ENCODE results near the gene MAP2. TPM values are rescaled to one million over a fixed set of nuclear protein-coding genes. Genes with fewer than 3 reads are reported as not detected.

The MAP2 gene
- total RNA-seq: under 1 TPM in 1 of 2 experiments, not detected in 1; 0.16 TPM

DNA sequence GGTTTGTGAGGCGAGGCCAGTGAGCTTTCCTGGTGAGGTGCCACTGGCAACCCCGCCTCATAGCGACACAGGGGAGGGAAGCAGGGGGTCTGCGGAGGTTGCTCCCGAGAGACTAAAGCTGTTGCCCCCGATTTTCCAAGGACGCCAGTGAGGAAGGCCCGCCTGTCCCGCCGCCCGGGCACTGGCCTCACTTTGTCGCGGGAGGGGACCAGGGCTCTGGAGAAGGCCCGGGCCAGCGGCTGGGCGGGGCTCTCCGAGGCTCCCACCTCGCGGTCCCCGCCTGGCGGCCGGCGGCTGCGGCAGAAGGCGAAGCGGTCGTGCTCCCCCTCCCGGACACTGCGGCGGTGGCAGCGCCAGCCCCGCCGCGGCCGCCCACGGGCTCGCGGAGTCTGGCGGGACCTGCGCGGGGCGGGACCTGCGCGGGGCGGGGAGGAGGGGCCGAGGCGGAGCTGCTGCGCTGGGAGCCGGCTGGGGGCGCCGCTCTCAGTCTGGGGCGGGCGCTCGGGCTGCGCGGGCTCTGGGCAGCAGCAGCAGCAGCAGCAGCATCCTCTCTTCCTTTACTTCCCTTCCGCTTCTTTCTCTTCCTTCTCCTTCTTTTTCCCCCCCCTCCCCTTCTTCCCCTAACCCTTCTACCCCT is at the start of gene MAP2:
TSS of gene MAP2 (plus strand) at position 486 of the 637 bp plus-strand sequence. CDS start 229,124 bp downstream, outside the sequence.
- peaks cover 10% of the 10 kb centered on the region for H3K4me1 Mint-ChIP-seq
- H3K27me3 Mint-ChIP-seq: peaks cover 27% of the 10 kb centered on the region
- CTCF ChIA-PET: interaction anchor here (1.1 to 2.0 kb wide), 3 partner anchors 11 to 1028 kb away, joined by 3 to 4 read pairs (median 3); no protein-coding TSS in a partner anchor
- peak; percentile 96 for ATAC-seq
- peak within 1 kb of the TSS; percentile 47 for H3K4me3 Mint-ChIP-seq
- peak; percentile 59 for DNase-seq
- H3K27ac Mint-ChIP-seq: no peak within 1 kb of the TSS
- no peaks in the 10 kb centered on the region for H3K36me3 Mint-ChIP-seq
- H3K9me3 Mint-ChIP-seq (ENCODE audit: low read depth): no peaks in the 10 kb centered on the region

DNA sequence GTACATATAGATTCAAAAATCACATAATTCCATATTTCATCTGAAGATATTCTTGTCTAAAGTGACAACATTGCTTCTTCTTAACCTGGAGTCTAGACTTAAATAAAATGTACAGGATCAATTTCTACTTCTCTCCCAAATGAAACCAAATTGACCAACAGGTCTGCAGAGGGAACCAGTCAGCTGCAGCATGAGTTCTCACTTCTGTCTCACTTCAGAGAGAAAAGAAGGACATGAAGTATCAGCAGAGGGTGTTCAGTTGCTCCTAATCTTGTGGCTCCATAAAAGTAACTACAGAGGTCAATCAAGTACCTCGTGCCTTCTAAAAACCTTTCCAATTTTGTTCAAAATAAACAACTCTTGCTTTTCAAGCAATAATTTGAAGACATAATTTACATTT is 47.2 kb upstream of the MAP2 start:
- no peak overlapping the region for H3K4me3 Mint-ChIP-seq
- DNase-seq (no peak), ATAC-seq (no peak)
- no peaks in the 10 kb centered on the region for H3K4me1 Mint-ChIP-seq
- H3K27ac Mint-ChIP-seq: no peak overlapping the region
- H3K9me3 Mint-ChIP-seq (ENCODE audit: low read depth): peaks cover 8% of the 10 kb centered on the region
- no peaks in the 10 kb centered on the region for H3K36me3 Mint-ChIP-seq
- CTCF ChIA-PET: no interaction called here
- no peaks in the 10 kb centered on the region for H3K27me3 Mint-ChIP-seq

GRCh38 chr2:209380293-209380692 is 43.6 kb upstream of the MAP2 start:
- Mint-ChIP-seq H3K4me1 (no peaks in the 10 kb centered on the region), H3K27me3 (no peaks in the 10 kb centered on the region), H3K4me3 (no peak overlapping the region), H3K36me3 (no peaks in the 10 kb centered on the region), H3K9me3 (ENCODE audit: low read depth) (peaks cover 7% of the 10 kb centered on the region), H3K27ac (no peak overlapping the region)
- CTCF ChIA-PET: no interaction called here
- DNase-seq (no peak), ATAC-seq (no peak)

DNA sequence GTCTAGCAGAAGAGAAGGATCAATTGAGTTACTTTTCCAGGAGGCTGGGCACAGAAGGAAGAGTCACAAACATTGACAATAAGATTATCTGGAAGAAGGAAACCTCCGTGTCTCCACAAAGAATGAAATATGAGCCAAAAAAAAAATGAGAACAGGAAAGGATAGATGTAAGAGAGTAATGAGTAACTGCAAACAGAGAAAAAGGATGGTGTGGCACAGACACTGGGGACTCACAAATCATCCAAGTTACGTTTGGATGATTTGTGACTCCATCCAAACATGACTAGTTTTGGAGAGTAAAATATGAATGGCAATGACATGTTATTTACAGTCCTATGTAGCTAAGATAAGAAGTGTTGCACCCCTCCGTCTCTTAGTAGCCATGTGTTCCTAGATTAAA is 42.8 kb upstream of the MAP2 start:
- Mint-ChIP-seq H3K4me3 (no peak overlapping the region), H3K27ac (no peak overlapping the region), H3K27me3 (no peaks in the 10 kb centered on the region), H3K9me3 (ENCODE audit: low read depth) (peaks cover 2% of the 10 kb centered on the region), H3K36me3 (no peaks in the 10 kb centered on the region), H3K4me1 (no peaks in the 10 kb centered on the region)
- CTCF ChIA-PET: no interaction called here
- ATAC-seq (no peak), DNase-seq (no peak)

GRCh38 chr2:209382775-209383174 is 41.1 kb upstream of the MAP2 start:
- no peak for DNase-seq
- H3K9me3 Mint-ChIP-seq (ENCODE audit: low read depth): peaks cover 2% of the 10 kb centered on the region
- H3K4me3 Mint-ChIP-seq: no peak overlapping the region
- H3K4me1 Mint-ChIP-seq: no peaks in the 10 kb centered on the region
- no peaks in the 10 kb centered on the region for H3K27me3 Mint-ChIP-seq
- no peaks in the 10 kb centered on the region for H3K36me3 Mint-ChIP-seq
- CTCF ChIA-PET: no interaction called here
- no peak overlapping the region for H3K27ac Mint-ChIP-seq
- ATAC-seq: no peak

- Mint-ChIP-seq H3K9me3 (ENCODE audit: low read depth) (peaks cover 2% of the 10 kb centered on the region), H3K27me3 (no peaks in the 10 kb centered on the region), H3K27ac (no peak overlapping the region), H3K4me1 (no peaks in the 10 kb centered on the region), H3K36me3 (no peaks in the 10 kb centered on the region), H3K4me3 (no peak overlapping the region)
- CTCF ChIA-PET: no interaction called here
- DNase-seq (no peak), ATAC-seq (no peak)
These were observed 40.6 kb upstream of the MAP2 start for GRCh38 chr2:209383212-209383611.

GRCh38 chr2:209387389-209387788 is 36.5 kb upstream of the MAP2 start:
- ATAC-seq: no peak
- H3K9me3 Mint-ChIP-seq (ENCODE audit: low read depth): peaks cover 2% of the 10 kb centered on the region
- H3K36me3 Mint-ChIP-seq: no peaks in the 10 kb centered on the region
- no peaks in the 10 kb centered on the region for H3K27me3 Mint-ChIP-seq
- H3K4me1 Mint-ChIP-seq: no peaks in the 10 kb centered on the region
- H3K27ac Mint-ChIP-seq: no peak overlapping the region
- DNase-seq: no peak
- CTCF ChIA-PET: no interaction called here
- H3K4me3 Mint-ChIP-seq: no peak overlapping the region

DNA sequence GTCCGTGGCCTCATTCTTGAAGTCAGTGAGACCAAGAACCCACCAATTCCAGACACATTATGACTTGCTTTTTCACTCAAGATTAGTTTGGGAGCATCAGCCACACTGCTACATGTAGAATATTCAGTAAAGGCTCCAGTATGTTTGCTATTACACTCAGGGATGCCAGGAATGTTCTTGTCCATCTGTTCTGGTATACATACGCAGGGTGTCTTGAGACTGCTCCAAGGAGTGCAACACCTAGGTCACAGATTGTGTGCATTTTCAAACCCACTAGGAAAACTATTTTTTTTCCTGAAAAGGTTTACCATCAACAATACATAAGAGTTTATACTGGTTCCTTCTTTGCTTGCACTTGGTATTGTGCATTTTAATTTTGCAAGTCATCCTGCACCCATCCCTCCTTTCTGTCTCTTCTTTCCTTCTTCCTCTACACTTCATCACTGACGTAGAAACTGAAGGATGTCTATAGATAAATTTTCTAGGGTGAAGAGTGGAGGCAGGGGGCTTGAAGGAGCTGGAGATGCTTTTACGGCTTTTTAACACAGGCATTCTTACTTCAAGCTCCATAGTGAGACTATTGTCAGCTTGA is 35.3 kb upstream of the MAP2 start:
- Mint-ChIP-seq H3K9me3 (ENCODE audit: low read depth) (no peaks in the 10 kb centered on the region), H3K27ac (no peak overlapping the region), H3K4me1 (no peaks in the 10 kb centered on the region), H3K27me3 (no peaks in the 10 kb centered on the region), H3K4me3 (no peak overlapping the region), H3K36me3 (no peaks in the 10 kb centered on the region)
- DNase-seq: no peak
- CTCF ChIA-PET: no interaction called here
- no peak for ATAC-seq

DNA sequence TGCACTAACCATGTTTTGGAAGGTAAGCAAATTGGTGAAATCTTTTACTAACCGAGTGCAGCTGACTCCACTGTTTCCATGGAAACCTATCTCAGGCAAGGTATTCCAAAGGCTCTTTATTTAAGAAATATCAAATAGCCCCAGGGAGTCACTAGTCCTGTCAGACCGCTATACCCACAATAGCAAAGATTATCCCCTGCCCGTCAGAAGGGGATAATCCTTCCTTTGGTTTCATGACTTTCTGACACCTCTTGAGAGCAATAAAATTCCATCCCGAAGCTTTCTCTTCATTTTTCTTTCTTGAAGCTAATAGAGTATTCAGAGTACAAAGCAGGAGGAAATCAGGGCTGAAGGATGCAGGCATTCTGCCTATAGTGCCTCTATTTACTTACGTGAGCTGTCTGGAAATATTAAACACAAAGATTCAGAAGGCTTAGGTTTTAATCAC is 34.7 kb upstream of the MAP2 start:
- H3K4me1 Mint-ChIP-seq: no peaks in the 10 kb centered on the region

DNA sequence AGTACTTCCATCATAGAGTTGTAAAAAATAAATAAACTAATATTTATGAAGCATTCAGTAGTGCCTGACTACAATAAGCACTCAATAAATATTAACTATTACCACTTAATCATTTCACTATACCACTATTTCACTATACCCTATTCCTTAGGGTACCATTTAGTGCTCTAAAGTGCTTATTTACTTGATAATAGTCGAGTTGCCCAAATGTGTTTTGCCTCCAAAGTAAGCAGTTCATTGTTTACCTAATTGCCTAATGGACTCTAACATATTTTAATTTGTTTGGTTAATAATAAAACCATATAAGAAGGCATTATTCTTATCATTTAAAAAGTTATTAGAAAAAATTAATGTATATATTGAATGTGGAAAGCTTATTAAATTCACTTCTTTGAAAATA is 33.0 kb upstream of the MAP2 start:
- H3K36me3 Mint-ChIP-seq: no peaks in the 10 kb centered on the region
- H3K9me3 Mint-ChIP-seq (ENCODE audit: low read depth): no peaks in the 10 kb centered on the region
- no peaks in the 10 kb centered on the region for H3K27me3 Mint-ChIP-seq
- ATAC-seq (no peak), DNase-seq (no peak)
- CTCF ChIA-PET: no interaction called here
- H3K4me3 Mint-ChIP-seq: no peak overlapping the region
- no peaks in the 10 kb centered on the region for H3K4me1 Mint-ChIP-seq
- H3K27ac Mint-ChIP-seq: no peak overlapping the region

More for the DNA sequence above, 34.7 kb upstream of the MAP2 start:
- H3K4me3 Mint-ChIP-seq: no peak overlapping the region
- H3K36me3 Mint-ChIP-seq: no peaks in the 10 kb centered on the region
- no peaks in the 10 kb centered on the region for H3K9me3 Mint-ChIP-seq (ENCODE audit: low read depth)
- H3K27me3 Mint-ChIP-seq: no peaks in the 10 kb centered on the region
- ATAC-seq: no peak
- CTCF ChIA-PET: no interaction called here
- no peak for DNase-seq
- no peak overlapping the region for H3K27ac Mint-ChIP-seq

DNA sequence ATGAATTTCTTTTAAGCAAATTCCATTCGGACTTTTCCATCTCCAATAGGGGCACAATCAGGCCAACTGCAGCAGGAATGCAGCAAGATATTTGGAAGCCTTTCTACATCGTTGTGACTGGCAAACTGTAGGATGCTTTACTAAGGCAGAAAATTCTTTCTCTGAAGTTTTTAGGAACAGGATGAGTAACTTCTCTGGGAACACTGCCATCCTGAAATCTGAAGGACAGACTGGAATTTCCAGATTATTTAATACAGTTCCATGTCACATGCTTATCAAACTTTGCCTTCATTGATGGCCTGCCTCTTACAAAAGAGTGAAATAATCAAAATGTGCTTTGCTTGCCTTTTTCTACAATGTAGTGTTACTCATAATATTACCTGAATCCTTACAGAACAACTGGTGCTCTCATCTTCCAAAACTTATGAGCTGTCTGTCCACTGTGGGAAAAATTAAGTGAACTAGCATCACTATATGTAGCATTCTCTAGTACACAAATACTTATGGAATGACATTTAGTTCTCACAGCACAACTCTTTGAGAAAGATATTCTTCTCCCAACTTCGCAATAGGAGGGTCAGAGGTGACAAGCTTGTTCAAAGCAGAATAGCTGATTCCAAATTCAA is 32.0 kb upstream of the MAP2 start:
- H3K27me3 Mint-ChIP-seq: no peaks in the 10 kb centered on the region
- CTCF ChIA-PET: no interaction called here
- H3K36me3 Mint-ChIP-seq: no peaks in the 10 kb centered on the region
- H3K4me1 Mint-ChIP-seq: no peaks in the 10 kb centered on the region
- DNase-seq (no peak), ATAC-seq (no peak)
- H3K4me3 Mint-ChIP-seq: no peak overlapping the region
- H3K9me3 Mint-ChIP-seq (ENCODE audit: low read depth): no peaks in the 10 kb centered on the region
- no peak overlapping the region for H3K27ac Mint-ChIP-seq

GRCh38 chr2:209395229-209395628 is 28.6 kb upstream of the MAP2 start:
- H3K27me3 Mint-ChIP-seq: no peaks in the 10 kb centered on the region
- H3K27ac Mint-ChIP-seq: no peak overlapping the region
- H3K4me3 Mint-ChIP-seq: no peak overlapping the region
- no peaks in the 10 kb centered on the region for H3K4me1 Mint-ChIP-seq
- no peaks in the 10 kb centered on the region for H3K36me3 Mint-ChIP-seq
- CTCF ChIA-PET: no interaction called here
- no peak for DNase-seq
- no peaks in the 10 kb centered on the region for H3K9me3 Mint-ChIP-seq (ENCODE audit: low read depth)
- ATAC-seq: no peak

- no peak overlapping the region for H3K4me3 Mint-ChIP-seq
- no peaks in the 10 kb centered on the region for H3K4me1 Mint-ChIP-seq
- DNase-seq (no peak), ATAC-seq (no peak)
- no peaks in the 10 kb centered on the region for H3K9me3 Mint-ChIP-seq (ENCODE audit: low read depth)
- no peaks in the 10 kb centered on the region for H3K27me3 Mint-ChIP-seq
- H3K36me3 Mint-ChIP-seq: no peaks in the 10 kb centered on the region
- CTCF ChIA-PET: no interaction called here
- H3K27ac Mint-ChIP-seq: no peak overlapping the region
These were observed 28.2 kb upstream of the MAP2 start for GRCh38 chr2:209395652-209396051.

DNA sequence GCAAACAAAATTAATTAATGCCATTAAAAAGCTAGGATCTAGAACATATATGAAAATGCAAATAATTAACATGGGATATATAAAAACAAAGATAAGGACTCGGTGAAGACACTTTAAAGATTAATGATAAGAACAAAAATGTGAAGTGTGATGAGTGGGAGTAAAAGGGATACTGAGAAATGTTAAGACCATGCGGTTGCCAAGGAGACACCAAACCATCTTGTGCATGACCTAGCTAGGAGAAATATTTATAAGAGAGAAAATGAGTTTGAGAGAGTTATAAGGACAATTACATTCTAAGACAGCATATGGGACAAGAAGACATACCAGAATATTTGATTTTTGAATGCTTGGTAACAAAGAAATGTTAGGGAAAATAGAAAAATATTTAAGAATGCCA is 25.4 kb upstream of the MAP2 start:
- CTCF ChIA-PET: no interaction called here

More for the DNA sequence above, 25.4 kb upstream of the MAP2 start:
- H3K27ac Mint-ChIP-seq: no peak overlapping the region
- ATAC-seq (no peak), DNase-seq (no peak)
- H3K36me3 Mint-ChIP-seq: no peaks in the 10 kb centered on the region
- no peaks in the 10 kb centered on the region for H3K4me1 Mint-ChIP-seq
- no peaks in the 10 kb centered on the region for H3K9me3 Mint-ChIP-seq (ENCODE audit: low read depth)
- no peaks in the 10 kb centered on the region for H3K27me3 Mint-ChIP-seq
- H3K4me3 Mint-ChIP-seq: no peak overlapping the region
